Right ventricle myocardium superior (tissue), 1 donor: Measurements from ENCODE around the gene TAOK2. TPM values are rescaled to one million over a fixed set of nuclear protein-coding genes. Genes with fewer than 3 reads are reported as not detected.
"Not testable (repeated sequence)": the region's sequence is repeated elsewhere in the genome, so short reads cannot be mapped to it uniquely, and the experiment has no call there.

ENCODE experiments used
- ATAC-seq: fragments of 200-7000 bp; cut with Tn5 transposase; one replicate; pipeline ENCODE4 v1.9.1; 2020; ENCODE audit warnings: mild to moderate bottlenecking; ENCODE audit not compliant: poor library complexity
- DNase-seq: peaks from one replicate; pipeline ENCODE4 v3.0.0-alpha.2; 2020
- intact Hi-C: fragments of 100-400 bp; cut with DNase I; formaldehyde crosslinking; loops from one replicate; pipeline ENCODE4 v1.11.2; 2022
- long read RNA-seq: library from polyadenylated mRNA; unstranded; transcript quantifications from one replicate; pipeline ENCODE4 v2.0.0, GENCODE V29; 2021
- total RNA-seq: library from RNA; stranded (reverse); fragmentation: NEBNext Ultra II Directional; extraction: Animal tissue kit (Norgen Biotek cat#: 25700); gene quantifications from one replicate; pipeline ENCODE4 v1.2.1, GENCODE V29; 2021
- donor health status: DM: no; HTN: yes; CAD: no; lungs with severe emphysema.

Gene TAOK2
- 29.7 TPM for total RNA-seq
- long read RNA-seq, full-length matches to known transcripts, result 7 of 46 reads
- long read RNA-seq, partial matches to known transcripts, result 37 of 46 reads
- long read RNA-seq, other reads (novel, unspliced or antisense), result 2 of 46 reads

GRCh38 chr16:29973384-29974246, at the start of gene TAOK2:
TAOK2 (plus strand) TSS chr16:29973868; CDS start chr16:29977773, 3,905 bp downstream.
- intact Hi-C loops, result no loop called here
- ATAC-seq (peak; percentile 99), DNase-seq (peak; percentile 99)

- intact Hi-C loops, result loop anchor here (5.0 kb wide), 1 partner anchor 82 kb away; no protein-coding TSS in a partner anchor
- no peak for ATAC-seq
- no peak for DNase-seq
These were observed 48.4 kb upstream of the TAOK2 start for GRCh38 chr16:29925105-29925756.

- intact Hi-C loops, result loop anchor here (2.0 to 5.0 kb wide), 2 partner anchors 35 to 81 kb away; no protein-coding TSS in a partner anchor
- peak; percentile 91 for DNase-seq
- ATAC-seq, result peak; percentile 99
These were observed 47.6 kb upstream of the TAOK2 start, which contains the start of gene KCTD13 for GRCh38 chr16:29925781-29926710. KCTD13 (minus strand) TSS chr16:29926226; CDS start chr16:29926033, 193 bp downstream.

GRCh38 chr16:29926711-29927052, 47.0 kb upstream of the TAOK2 start:
- peak; percentile 54 for ATAC-seq
- intact Hi-C loops, result loop anchor here (2.0 to 5.0 kb wide), 2 partner anchors 34 to 81 kb away; no protein-coding TSS in a partner anchor
- no peak for DNase-seq

- intact Hi-C loops, result loop anchor here (2.0 to 5.0 kb wide), 2 partner anchors 34 to 80 kb away; no protein-coding TSS in a partner anchor
These were observed 46.4 kb upstream of the TAOK2 start for GRCh38 chr16:29927070-29927905.

GRCh38 chr16:29931750-29932149, 41.9 kb upstream of the TAOK2 start:
- DNase-seq, ATAC-seq: not testable (repeated sequence)
- intact Hi-C loops, result loop anchor here (10.0 kb wide), 1 partner anchor 57 kb away; no protein-coding TSS in a partner anchor

More at GRCh38 chr16:29927070-29927905, 46.4 kb upstream of the TAOK2 start:
- DNase-seq, result no peak
- ATAC-seq, result no peak

GRCh38 chr16:29940656-29941055, 33.0 kb upstream of the TAOK2 start:
- ATAC-seq (no peak), DNase-seq (no peak)
- intact Hi-C loops, result no loop called here

- peak; percentile 51 for ATAC-seq
- intact Hi-C loops, result no loop called here
- DNase-seq, result no peak
These were observed 29.5 kb upstream of the TAOK2 start for GRCh38 chr16:29943846-29944799.

- no peak for ATAC-seq
- intact Hi-C loops, result no loop called here
- DNase-seq, result no peak
These were observed 25.8 kb upstream of the TAOK2 start for GRCh38 chr16:29947897-29948296.

GRCh38 chr16:29950806-29951461, 22.7 kb upstream of the TAOK2 start:
- no peak for ATAC-seq
- no peak for DNase-seq
- intact Hi-C loops, result no loop called here

- intact Hi-C loops, result no loop called here
- DNase-seq (no peak), ATAC-seq (no peak)
These were observed 21.9 kb upstream of the TAOK2 start for GRCh38 chr16:29951625-29952365.

GRCh38 chr16:29958756-29959155, 14.9 kb upstream of the TAOK2 start:
- no peak for ATAC-seq
- no peak for DNase-seq
- intact Hi-C loops, result no loop called here

GRCh38 chr16:29959293-29959692, 14.4 kb upstream of the TAOK2 start:
- no peak for ATAC-seq
- no peak for DNase-seq
- intact Hi-C loops, result no loop called here

- not testable (repeated sequence) for DNase-seq, ATAC-seq
- intact Hi-C loops, result loop anchor here (2.0 kb wide), 1 partner anchor 33 kb away; the partner anchor contains the start of gene KCTD13
These were observed 13.8 kb upstream of the TAOK2 start for GRCh38 chr16:29959821-29960220.

- intact Hi-C loops, result loop anchor here (2.0 kb wide), 1 partner anchor 34 kb away; the partner anchor contains the start of gene KCTD13
- ATAC-seq, result no peak
- DNase-seq, result no peak
These were observed 12.6 kb upstream of the TAOK2 start for GRCh38 chr16:29961127-29961478.
